HG03196 (cell line): ENCODE measurements around the gene KANK3.
"Not testable (repeated sequence)": the region's sequence is repeated elsewhere in the genome, so short reads cannot be mapped to it uniquely, and the experiment has no call there.

Experiments
- ATAC-seq: cut with Tn5 transposase; IDR thresholded peaks from one replicate; pipeline ENCODE4 v1.9.1; 2021; ENCODE audit not compliant: unreplicated experiment

Gene KANK3

GRCh38 chr19:8320564-8321066 lies 22.4 kb downstream of the KANK3 start:
- ATAC-seq: no peak

DNA sequence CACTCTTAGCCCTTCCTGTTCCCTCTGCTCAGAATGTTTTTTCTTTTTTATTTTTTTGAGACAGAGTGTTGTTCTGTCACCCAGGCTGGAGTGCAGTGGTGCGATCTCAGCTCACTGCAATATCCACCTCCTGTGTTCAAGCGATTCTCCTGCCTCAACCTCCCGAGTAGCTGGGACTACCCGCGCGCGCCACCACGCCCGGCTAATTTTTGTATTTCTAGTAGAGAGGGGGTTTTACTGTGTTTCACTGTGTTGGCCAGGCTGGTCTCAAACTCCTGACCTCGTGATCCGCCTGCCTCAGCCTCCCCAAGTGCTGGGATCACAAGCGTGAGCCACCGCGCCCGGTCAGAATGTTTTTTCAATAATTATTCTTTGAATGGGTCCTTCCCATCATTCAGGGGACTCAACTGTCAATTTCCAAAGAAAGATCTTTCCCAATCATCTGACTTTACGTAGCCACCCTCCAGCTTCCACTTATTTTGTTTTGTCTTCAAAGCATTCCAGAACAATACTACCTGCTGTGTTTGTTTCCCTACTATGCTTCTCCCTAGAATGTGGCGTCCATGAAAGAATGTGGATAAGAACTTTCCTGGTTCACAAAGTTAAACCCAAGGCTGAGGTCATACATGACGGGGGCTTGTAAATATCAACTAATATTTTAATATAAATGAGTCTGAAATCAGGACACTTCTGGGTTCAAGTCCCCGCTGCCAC lies 23.1 kb downstream of the KANK3 start:
- no peak for ATAC-seq

DNA sequence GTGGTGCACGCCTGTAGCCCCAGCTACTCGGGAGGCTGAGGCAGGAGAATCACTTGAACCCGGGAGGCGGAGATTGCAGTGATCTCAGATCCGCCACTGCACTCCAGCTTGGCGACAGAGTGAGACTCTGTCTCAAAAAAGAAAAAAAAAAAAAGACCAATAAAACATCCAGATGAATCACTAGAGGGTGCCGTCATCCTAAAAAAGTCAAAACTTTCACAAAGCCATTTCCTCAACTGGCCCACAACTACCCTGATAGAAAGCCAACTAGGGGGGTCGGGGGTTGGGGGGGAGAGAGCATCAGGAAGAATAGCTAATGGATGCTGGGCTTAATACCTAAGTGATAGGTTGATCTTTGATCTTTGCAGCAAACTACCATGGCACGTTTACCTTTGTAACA lies 24.2 kb downstream of the KANK3 start:
- ATAC-seq: not testable (repeated sequence)

- ATAC-seq: no peak
Measured at GRCh38 chr19:8316351-8317125, 26.5 kb downstream of the KANK3 start.

DNA sequence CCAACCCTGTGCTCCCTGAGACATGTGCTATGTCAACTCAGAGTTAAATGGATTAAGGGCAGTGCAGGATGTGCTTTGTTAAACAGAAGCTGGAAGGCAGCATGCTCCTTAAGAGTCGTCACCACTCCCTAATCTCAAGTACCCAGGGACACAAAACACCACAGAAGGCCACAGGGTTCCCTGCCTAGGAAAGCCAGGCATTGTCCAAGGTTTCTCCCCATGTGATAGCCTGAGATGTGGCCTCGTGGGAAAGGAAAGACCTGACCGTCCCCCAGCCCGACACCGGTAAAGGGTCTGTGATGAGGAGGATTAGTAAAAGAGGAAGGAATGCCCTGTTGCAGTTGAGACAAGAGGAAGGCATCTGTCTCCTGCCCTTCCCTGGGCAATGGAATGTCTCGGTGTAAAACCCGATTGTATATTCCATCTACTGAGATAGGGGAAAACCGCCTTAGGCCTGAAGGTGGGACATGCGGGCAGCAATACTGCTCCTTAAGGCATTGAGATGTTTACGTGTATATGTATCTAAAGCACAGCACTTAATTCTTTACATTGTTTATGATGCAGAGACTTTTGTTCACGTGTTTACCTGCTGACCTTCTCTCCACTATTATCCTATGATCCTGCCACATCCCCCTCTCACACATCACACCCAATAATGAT lies 28.0 kb downstream of the KANK3 start:
- ATAC-seq: not testable (repeated sequence)

- ATAC-seq: no peak
Measured at GRCh38 chr19:8311461-8312260, 31.4 kb downstream of the KANK3 start.

DNA sequence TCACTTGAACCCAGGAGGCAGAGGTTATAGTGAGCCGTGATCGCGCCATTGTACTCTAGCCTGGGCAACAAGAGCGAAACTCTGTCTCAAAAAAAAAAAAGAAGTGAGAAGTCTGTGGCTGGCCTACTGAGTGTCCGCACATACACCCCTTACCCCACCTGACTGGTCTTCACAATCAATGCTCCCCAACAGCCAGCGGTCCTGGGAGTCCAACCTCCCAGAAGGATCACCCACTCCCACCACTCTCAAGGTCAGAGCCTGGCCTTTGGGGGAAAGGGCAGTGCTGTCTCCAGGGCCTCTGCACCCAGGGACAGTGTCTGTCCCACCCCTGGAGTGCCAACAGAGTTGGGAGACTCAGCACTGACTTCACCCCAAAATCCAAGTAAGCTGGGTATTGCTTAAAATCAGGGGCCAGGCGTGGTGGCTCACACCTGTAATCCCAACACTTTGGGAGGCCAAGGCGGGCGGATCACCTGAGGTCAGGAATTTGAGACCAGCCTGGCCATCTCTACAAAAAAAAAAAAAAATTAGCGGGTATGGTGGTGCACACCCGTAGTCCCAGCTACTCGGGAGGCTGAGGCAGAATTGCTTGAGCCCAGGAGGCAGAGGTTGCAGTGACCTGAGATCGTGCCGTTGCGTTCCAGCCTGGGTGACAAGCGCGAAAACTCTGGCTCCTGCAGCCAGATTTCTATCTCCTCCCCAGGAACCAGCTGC lies 32.6 kb downstream of the KANK3 start:
- ATAC-seq: no peak

DNA sequence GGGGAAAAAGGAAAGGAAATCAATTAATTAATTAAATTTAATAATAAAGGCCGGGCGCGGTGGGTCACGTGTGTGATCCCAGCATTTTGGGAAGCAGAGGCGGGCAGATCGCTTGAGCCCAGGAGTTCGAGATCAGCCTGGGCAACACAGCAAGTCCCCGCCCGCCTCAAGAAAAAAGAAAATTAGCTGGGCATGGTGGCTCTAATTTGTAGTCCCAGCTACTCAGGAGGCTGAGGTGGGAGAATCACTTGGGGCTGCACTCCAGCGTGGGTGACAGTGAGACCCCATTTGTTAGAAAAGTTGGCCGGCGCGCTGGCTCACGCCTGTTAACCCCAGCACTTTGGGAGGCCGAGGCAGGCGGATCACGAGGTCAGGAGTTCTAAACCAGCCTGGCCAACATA lies 34.2 kb downstream of the KANK3 start:
- ATAC-seq: no peak

GRCh38 chr19:8307965-8308866 lies 34.8 kb downstream of the KANK3 start, which contains the start of gene CD320:
TSS of gene CD320 (minus strand) at chr19:8308358. CDS start at chr19:8308290, 68 bp downstream.
- ATAC-seq: peak; percentile 75

DNA sequence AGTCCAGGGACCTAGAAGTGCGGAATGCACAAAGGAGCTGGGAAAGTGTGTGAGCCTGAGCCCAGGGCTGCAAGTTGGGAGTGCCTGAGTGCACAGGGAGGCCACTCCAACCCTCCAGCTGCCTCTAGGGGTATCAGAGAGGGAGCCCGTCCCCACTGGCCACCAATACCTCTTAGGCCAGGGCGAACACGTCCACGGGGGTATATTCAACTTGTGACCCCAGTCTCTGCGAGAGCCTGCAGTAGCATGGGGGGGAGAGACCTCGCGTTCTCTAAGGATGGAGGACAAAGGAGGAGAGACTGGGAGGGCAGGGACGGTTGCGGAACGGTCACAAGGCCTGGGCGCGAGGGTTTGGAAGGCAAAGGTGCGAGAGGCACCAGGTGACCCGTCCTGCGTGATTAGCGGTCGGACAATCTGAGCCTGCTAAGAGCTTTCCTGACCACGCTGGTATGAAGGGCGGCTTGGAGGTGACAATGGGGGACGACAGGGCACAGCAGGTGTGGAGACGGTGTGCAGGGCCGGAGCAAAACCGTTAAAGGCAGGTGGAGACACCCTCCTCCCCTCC lies 35.6 kb downstream of the KANK3 start:
- no peak for ATAC-seq

DNA sequence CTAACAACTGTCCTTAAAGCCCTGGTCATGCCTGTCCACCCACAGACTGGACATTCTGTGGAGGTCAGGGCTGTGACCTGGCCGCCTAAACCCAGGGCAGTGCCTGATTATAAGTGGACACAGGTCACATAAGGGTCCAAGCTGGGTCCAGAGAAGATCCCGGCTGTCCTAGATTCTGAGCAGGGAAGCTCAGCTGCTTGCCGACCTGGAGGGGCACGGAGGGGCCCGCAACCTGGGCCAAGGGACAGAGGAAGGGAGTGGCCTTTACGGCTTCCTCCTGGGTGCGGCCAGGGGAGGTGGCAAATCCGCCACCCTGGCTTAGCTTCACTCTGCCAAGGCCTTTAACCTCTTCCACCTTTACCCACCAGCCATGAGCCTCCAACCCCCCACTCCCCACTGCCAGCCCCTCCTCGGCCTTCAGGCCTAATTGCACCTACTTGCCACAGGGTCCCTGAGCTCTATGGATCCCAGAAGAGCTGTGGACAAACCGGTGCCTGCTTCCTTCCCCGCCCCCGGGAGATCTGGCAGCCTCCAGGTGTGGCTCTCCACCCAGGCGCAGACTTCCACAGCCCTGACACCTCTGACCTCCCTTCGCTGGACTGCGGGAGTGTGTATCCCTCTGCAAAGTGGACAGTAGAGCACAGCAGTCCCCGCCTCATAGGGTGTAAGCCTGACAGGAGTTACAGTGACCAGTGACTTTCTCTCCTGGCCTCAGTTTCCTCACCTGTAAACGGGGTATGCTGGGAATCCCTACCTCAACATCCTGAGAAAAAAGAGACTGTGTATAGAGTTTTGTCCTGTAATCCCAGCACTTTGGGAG lies 36.6 kb downstream of the KANK3 start:
- ATAC-seq: no peak

DNA sequence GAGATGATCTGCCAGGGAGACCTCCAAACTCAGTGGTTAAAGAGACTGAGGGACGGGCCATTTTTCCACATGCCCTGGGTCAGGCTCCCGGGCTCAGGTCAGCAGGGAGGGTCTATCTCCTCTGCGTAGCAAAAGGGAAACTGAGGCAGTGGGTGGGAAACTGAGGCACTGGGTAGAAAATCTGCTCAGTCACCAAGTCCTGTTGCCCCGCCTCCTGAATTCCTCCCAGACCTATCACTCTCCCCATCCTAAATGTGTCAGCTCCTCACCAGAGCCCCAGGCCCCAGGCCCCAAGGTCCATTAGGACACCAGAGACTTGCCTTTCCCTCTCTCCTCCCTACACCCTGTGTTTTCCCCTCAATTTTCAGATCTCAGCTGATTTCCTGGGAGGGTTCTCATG lies 37.3 kb downstream of the KANK3 start:
- ATAC-seq: no peak

DNA sequence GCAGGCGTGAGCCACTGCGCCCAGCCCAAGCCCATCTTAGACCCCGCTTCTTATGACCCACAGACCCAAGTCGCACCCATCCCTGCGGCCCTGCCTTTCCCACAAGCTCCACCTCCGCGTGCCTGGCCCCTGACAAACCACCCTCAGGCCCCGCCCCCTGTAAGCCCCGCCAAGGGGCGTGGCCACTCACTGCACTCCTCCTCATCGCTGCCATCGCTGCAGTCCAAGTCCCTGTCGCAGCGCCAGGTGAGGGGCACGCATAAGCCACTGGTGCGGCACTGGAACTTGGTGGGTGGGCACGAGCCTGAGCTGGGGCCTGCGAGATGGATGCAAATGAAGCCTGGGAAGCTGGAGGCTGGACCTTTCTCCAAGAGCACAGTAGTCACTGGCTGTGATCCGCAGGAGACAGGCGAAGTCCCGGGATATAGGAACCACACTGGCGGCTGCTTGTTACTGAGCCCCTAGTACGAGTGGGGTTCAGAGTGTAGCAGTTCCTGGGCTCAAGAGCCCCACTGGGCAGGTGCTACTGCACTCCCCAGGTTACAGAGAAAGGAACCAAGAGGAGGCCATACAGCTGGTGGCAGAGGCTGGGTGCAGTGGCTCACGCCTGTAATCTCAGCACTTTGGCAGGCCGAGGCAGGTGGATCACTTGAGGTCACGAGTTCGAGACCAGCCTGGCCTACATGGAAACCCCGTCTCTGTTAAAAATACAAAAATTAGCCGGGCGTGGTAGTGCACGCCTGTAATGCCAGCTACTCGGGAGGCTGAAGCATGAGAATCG lies 38.0 kb downstream of the KANK3 start:
- ATAC-seq: no peak

DNA sequence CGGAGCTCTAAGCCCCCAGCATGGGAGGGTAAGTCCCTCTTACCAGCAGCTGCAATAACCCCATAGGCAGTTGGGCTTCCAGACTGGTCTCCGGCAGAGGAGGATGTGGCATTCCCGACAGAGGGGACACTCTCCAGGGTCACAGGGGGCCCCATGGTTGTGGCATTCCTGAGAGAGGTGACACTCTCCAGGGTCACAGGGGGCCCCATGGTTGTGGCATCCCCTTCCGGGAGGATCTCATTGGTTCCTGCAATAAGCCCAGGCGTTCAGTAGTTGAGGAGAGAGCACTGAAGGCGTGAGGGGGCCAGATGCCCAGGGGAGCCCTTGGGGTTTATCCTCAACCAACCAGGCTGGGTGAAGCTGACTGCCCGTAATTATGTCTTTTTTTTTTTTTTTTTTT lies 40.3 kb downstream of the KANK3 start:
- no peak for ATAC-seq

DNA sequence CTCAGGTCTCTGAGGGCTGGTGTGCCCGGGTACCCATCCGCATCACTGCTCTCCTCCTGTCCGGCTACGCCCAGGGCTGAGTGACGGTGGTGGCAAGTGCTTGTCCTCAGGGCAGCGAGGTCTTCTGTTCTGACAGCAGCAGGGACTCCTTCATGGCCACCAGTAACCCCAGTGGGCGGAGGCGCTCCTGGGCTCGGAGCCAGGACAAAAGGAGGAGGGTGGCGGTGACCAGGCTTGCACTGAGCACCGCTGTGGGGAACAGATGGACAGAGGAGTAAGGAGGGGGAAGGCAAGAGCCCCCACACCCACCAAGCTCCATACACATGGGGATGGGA lies 40.7 kb downstream of the KANK3 start:
- ATAC-seq: no peak

GRCh38 chr19:8291337-8291736 lies 51.7 kb downstream of the KANK3 start:
- not testable (repeated sequence) for ATAC-seq

GRCh38 chr19:8276508-8276907 lies 66.6 kb downstream of the KANK3 start:
- ATAC-seq: not testable (repeated sequence)
